ENCODE results near the gene PLSCR1.

Gene PLSCR1

DNA sequence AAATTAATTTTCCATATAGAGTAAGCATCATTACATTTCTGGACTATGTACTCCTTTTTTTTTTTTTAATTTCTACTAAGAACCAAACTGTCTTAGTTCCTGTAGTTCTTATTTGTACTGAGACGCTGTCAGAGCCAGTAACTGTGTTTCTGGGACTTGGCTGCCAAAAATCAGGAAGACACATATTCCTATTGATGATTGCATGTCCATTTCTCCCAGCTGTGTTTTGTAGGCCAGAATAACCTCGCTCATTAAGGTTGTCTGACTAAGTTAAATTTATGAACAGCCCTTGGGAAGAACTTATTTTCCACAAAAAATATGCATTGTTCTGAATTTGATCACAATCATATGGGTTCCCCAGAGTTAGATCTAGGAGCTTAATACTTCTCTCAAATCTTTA, 31.2 kb upstream of the PLSCR1 start:
- Histone ChIP-seq H3K9ac (ENCODE audit: low read length) (no peak overlapping the region), H3K4me3 (ENCODE audit: insufficient read depth in 1 of 2, low read depth in 1 of 2, low read length in 2 of 2) (no peak overlapping the region), H2BK15ac (ENCODE audit: low read depth, poor library complexity, severe bottlenecking) (no peak overlapping the region), H3K4me1 (ENCODE audit: control insufficient read depth, insufficient read depth, low read depth, low read length) (no peaks in the 10 kb centered on the region), H3K27me3 (ENCODE audit: control insufficient read depth in 1 of 2, insufficient read depth in 1 of 2, low read length in 2 of 2) (no peaks in the 10 kb centered on the region), H2AFZ (ENCODE audit: low read depth, low read length) (no peak overlapping the region), H3K4me2 (ENCODE audit: low read length, poor library complexity, severe bottlenecking) (no peak overlapping the region), H2BK120ac (ENCODE audit: low read depth, low read length) (no peak overlapping the region), H3K18ac (ENCODE audit: low read depth in 1 of 2, low read length in 2 of 2) (no peak overlapping the region), H3K79me1 (replicated peaks; ENCODE audit: low read length, poor library complexity, severe bottlenecking) (no peaks in the 10 kb centered on the region), H2BK12ac (ENCODE audit: low read length in 2 of 2) (no peak overlapping the region), H4K8ac (ENCODE audit: low read length) (no peak overlapping the region), H4K91ac (ENCODE audit: low read length) (no peak overlapping the region), H3K14ac (ENCODE audit: low read length in 2 of 2) (no peak overlapping the region), H2AK5ac (ENCODE audit: low read length, severe bottlenecking) (no peak overlapping the region), H3K9me3 (ENCODE audit: control insufficient read depth, low read length) (no peaks in the 10 kb centered on the region), H2BK5ac (ENCODE audit: low read depth, low read length, poor library complexity, severe bottlenecking) (no peak overlapping the region), H3K23ac (ENCODE audit: low read length in 2 of 2) (no peak overlapping the region), H3K36me3 (ENCODE audit: control insufficient read depth in 1 of 2, insufficient read depth in 2 of 2, low read depth in 1 of 2, low read length in 2 of 2) (no peaks in the 10 kb centered on the region), H3K4ac (ENCODE audit: low read depth in 1 of 2, low read length in 2 of 2) (no peak overlapping the region), H3K27ac (ENCODE audit: low read length, poor library complexity, severe bottlenecking) (no peak overlapping the region)
- DNase-seq = no peak
- 91% methylated on average over 1 of the region's 2 CpGs for WGBS

DNA sequence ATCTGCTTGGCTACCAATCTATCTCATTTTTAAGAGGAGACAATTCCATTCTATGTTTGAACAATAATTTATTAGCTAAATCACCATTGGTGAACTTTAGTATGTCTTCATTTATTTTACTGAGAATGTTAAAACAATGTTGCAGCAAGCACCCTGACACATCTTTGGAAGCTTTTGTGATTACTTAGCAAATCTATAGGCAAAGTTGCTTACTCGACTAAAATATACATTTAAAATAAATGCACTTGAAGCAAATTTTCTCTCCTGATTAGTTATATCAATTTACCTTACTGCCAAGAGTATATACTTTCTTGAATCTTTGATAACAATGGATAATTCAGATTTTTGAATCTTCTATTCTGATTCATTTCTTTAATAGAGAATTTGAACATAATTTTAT, 29.8 kb upstream of the PLSCR1 start:
- no peak overlapping the region for H3K4me2 ChIP-seq (ENCODE audit: low read length, poor library complexity, severe bottlenecking)
- no peak overlapping the region for H3K27ac ChIP-seq (ENCODE audit: low read length, poor library complexity, severe bottlenecking)
- H3K4me1 ChIP-seq (ENCODE audit: control insufficient read depth, insufficient read depth, low read depth, low read length) = no peaks in the 10 kb centered on the region
- no peaks in the 10 kb centered on the region for H3K27me3 ChIP-seq (ENCODE audit: control insufficient read depth in 1 of 2, insufficient read depth in 1 of 2, low read length in 2 of 2)
- H3K14ac ChIP-seq (ENCODE audit: low read length in 2 of 2) = no peak overlapping the region
- H3K79me1 ChIP-seq (replicated peaks; ENCODE audit: low read length, poor library complexity, severe bottlenecking) = no peaks in the 10 kb centered on the region
- H3K4ac ChIP-seq (ENCODE audit: low read depth in 1 of 2, low read length in 2 of 2) = no peak overlapping the region
- H3K18ac ChIP-seq (ENCODE audit: low read depth in 1 of 2, low read length in 2 of 2) = no peak overlapping the region
- H2BK12ac ChIP-seq (ENCODE audit: low read length in 2 of 2) = no peak overlapping the region
- no peak overlapping the region for H2BK120ac ChIP-seq (ENCODE audit: low read depth, low read length)
- no peak for DNase-seq
- H3K9me3 ChIP-seq (ENCODE audit: control insufficient read depth, low read length) = no peaks in the 10 kb centered on the region
- no CpG with 5 or more reads among the region's 1 CpG for WGBS
- no peak overlapping the region for H2AK5ac ChIP-seq (ENCODE audit: low read length, severe bottlenecking)
- no peak overlapping the region for H2BK5ac ChIP-seq (ENCODE audit: low read depth, low read length, poor library complexity, severe bottlenecking)
- H3K23ac ChIP-seq (ENCODE audit: low read length in 2 of 2) = no peak overlapping the region
- no peak overlapping the region for H3K4me3 ChIP-seq (ENCODE audit: insufficient read depth in 1 of 2, low read depth in 1 of 2, low read length in 2 of 2)
- H4K8ac ChIP-seq (ENCODE audit: low read length) = no peak overlapping the region
- no peak overlapping the region for H2BK15ac ChIP-seq (ENCODE audit: low read depth, poor library complexity, severe bottlenecking)
- H4K91ac ChIP-seq (ENCODE audit: low read length) = no peak overlapping the region
- H3K9ac ChIP-seq (ENCODE audit: low read length) = no peak overlapping the region
- H3K36me3 ChIP-seq (ENCODE audit: control insufficient read depth in 1 of 2, insufficient read depth in 2 of 2, low read depth in 1 of 2, low read length in 2 of 2) = no peaks in the 10 kb centered on the region
- no peak overlapping the region for H2AFZ ChIP-seq (ENCODE audit: low read depth, low read length)

GRCh38 chr3:146569314-146569713, 24.9 kb upstream of the PLSCR1 start:
- no peak overlapping the region for H3K4me3 ChIP-seq (ENCODE audit: insufficient read depth in 1 of 2, low read depth in 1 of 2, low read length in 2 of 2)
- no peaks in the 10 kb centered on the region for H3K4me1 ChIP-seq (ENCODE audit: control insufficient read depth, insufficient read depth, low read depth, low read length)
- no peak overlapping the region for H3K4me2 ChIP-seq (ENCODE audit: low read length, poor library complexity, severe bottlenecking)
- WGBS = 69% methylated on average over 3 of the region's 3 CpGs
- no peaks in the 10 kb centered on the region for H3K27me3 ChIP-seq (ENCODE audit: control insufficient read depth in 1 of 2, insufficient read depth in 1 of 2, low read length in 2 of 2)
- H4K8ac ChIP-seq (ENCODE audit: low read length) = no peak overlapping the region
- H3K9ac ChIP-seq (ENCODE audit: low read length) = no peak overlapping the region
- DNase-seq = no peak
- no peak overlapping the region for H2BK5ac ChIP-seq (ENCODE audit: low read depth, low read length, poor library complexity, severe bottlenecking)
- H2BK120ac ChIP-seq (ENCODE audit: low read depth, low read length) = no peak overlapping the region
- H3K4ac ChIP-seq (ENCODE audit: low read depth in 1 of 2, low read length in 2 of 2) = no peak overlapping the region
- H3K79me1 ChIP-seq (replicated peaks; ENCODE audit: low read length, poor library complexity, severe bottlenecking) = no peaks in the 10 kb centered on the region
- no peak overlapping the region for H2AFZ ChIP-seq (ENCODE audit: low read depth, low read length)
- H3K14ac ChIP-seq (ENCODE audit: low read length in 2 of 2) = no peak overlapping the region
- H2BK12ac ChIP-seq (ENCODE audit: low read length in 2 of 2) = no peak overlapping the region
- no peak overlapping the region for H3K23ac ChIP-seq (ENCODE audit: low read length in 2 of 2)
- no peaks in the 10 kb centered on the region for H3K36me3 ChIP-seq (ENCODE audit: control insufficient read depth in 1 of 2, insufficient read depth in 2 of 2, low read depth in 1 of 2, low read length in 2 of 2)
- H3K27ac ChIP-seq (ENCODE audit: low read length, poor library complexity, severe bottlenecking) = no peak overlapping the region
- no peak overlapping the region for H3K18ac ChIP-seq (ENCODE audit: low read depth in 1 of 2, low read length in 2 of 2)
- H4K91ac ChIP-seq (ENCODE audit: low read length) = no peak overlapping the region
- H3K9me3 ChIP-seq (ENCODE audit: control insufficient read depth, low read length) = no peaks in the 10 kb centered on the region
- no peak overlapping the region for H2AK5ac ChIP-seq (ENCODE audit: low read length, severe bottlenecking)
- H2BK15ac ChIP-seq (ENCODE audit: low read depth, poor library complexity, severe bottlenecking) = no peak overlapping the region

GRCh38 chr3:146566138-146566537, 21.7 kb upstream of the PLSCR1 start:
- H2BK5ac ChIP-seq (ENCODE audit: low read depth, low read length, poor library complexity, severe bottlenecking) = no peak overlapping the region
- no peak overlapping the region for H3K23ac ChIP-seq (ENCODE audit: low read length in 2 of 2)
- H4K91ac ChIP-seq (ENCODE audit: low read length) = no peak overlapping the region
- H3K4me2 ChIP-seq (ENCODE audit: low read length, poor library complexity, severe bottlenecking) = no peak overlapping the region
- no peaks in the 10 kb centered on the region for H3K27me3 ChIP-seq (ENCODE audit: control insufficient read depth in 1 of 2, insufficient read depth in 1 of 2, low read length in 2 of 2)
- H3K9me3 ChIP-seq (ENCODE audit: control insufficient read depth, low read length) = no peaks in the 10 kb centered on the region
- no peak overlapping the region for H2AK5ac ChIP-seq (ENCODE audit: low read length, severe bottlenecking)
- no peak overlapping the region for H3K14ac ChIP-seq (ENCODE audit: low read length in 2 of 2)
- H3K4me3 ChIP-seq (ENCODE audit: insufficient read depth in 1 of 2, low read depth in 1 of 2, low read length in 2 of 2) = no peak overlapping the region
- H3K4me1 ChIP-seq (ENCODE audit: control insufficient read depth, insufficient read depth, low read depth, low read length) = no peaks in the 10 kb centered on the region
- DNase-seq = no peak
- no peak overlapping the region for H3K4ac ChIP-seq (ENCODE audit: low read depth in 1 of 2, low read length in 2 of 2)
- no peaks in the 10 kb centered on the region for H3K79me1 ChIP-seq (replicated peaks; ENCODE audit: low read length, poor library complexity, severe bottlenecking)
- no peak overlapping the region for H2AFZ ChIP-seq (ENCODE audit: low read depth, low read length)
- H3K9ac ChIP-seq (ENCODE audit: low read length) = no peak overlapping the region
- H3K27ac ChIP-seq (ENCODE audit: low read length, poor library complexity, severe bottlenecking) = no peak overlapping the region
- no peak overlapping the region for H3K18ac ChIP-seq (ENCODE audit: low read depth in 1 of 2, low read length in 2 of 2)
- no peaks in the 10 kb centered on the region for H3K36me3 ChIP-seq (ENCODE audit: control insufficient read depth in 1 of 2, insufficient read depth in 2 of 2, low read depth in 1 of 2, low read length in 2 of 2)
- H2BK15ac ChIP-seq (ENCODE audit: low read depth, poor library complexity, severe bottlenecking) = no peak overlapping the region
- H2BK12ac ChIP-seq (ENCODE audit: low read length in 2 of 2) = no peak overlapping the region
- H2BK120ac ChIP-seq (ENCODE audit: low read depth, low read length) = no peak overlapping the region
- no peak overlapping the region for H4K8ac ChIP-seq (ENCODE audit: low read length)
